Vagina (tissue), 2 donors: ENCODE data around the gene RPL37A.

ENCODE experiments used
- POLR2A ChIP-seq, 2 donors: fragments of 450-650 bp; IDR thresholded peaks; one replicate each; pipeline ENCODE4 v1.6.1; 2017; ENCODE audit warnings: antibody characterized with exemption in 2 of 2, mild to moderate bottlenecking in 2 of 2, moderate library complexity in 2 of 2
- POLR2AphosphoS5 ChIP-seq, 2 donors: sonication (generic); formaldehyde crosslinking; IDR thresholded peaks; one replicate each; pipeline ENCODE4 v1.9.0; 2017; ENCODE audit warnings: antibody characterized with exemption in 2 of 2, mild to moderate bottlenecking in 2 of 2, low read depth in 1 of 2; ENCODE audit not compliant: insufficient read depth in 1 of 2
- TF ChIP-seq, protein P1 (sequence below), 3 experiments: fragments of 450-650 bp in 2 of 3; fragments of 200-600 bp in 1 of 3; sonication (generic) in 1 of 3; IDR thresholded peaks; one replicate each; pipeline ENCODE4 v1.5.1; 2017 to 2019; ENCODE audit warnings: antibody characterized with exemption in 3 of 3, mild to moderate bottlenecking in 2 of 3, moderate library complexity in 2 of 3

DNA sequence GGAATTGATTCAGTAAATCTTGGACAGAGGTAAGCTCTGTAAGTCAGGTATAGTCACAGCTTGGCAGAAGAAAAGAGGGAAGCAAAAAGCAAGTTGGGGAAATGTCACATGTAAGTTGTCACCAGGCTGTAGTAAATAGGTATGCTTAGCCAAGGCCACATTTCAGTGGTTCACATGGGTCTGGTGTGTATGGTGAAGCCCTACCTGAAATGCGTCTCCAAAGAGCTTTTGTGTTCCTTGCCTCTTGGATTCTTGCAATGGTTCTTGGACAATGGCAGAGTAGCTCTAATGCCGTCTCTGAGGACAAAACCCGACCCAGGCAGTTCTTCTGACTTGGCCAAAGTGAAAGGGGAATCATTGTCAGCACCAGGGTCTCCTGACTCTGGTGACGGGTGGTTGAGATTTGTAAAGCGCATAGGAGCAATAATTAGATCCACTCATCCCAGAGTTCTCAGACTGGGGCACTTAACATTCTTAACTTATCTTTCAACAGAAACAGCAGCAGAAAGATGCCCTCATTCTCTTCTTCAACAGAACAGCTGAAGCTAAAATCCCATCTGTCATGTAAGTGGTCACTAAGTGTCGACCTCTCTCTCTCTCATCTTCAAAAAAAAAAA is 34.4 kb upstream of the RPL37A start:
- no peak for TF ChIP-seq POLR2A (IDR thresholded peaks at IDR 0.05)
- TF ChIP-seq, protein P1, sequence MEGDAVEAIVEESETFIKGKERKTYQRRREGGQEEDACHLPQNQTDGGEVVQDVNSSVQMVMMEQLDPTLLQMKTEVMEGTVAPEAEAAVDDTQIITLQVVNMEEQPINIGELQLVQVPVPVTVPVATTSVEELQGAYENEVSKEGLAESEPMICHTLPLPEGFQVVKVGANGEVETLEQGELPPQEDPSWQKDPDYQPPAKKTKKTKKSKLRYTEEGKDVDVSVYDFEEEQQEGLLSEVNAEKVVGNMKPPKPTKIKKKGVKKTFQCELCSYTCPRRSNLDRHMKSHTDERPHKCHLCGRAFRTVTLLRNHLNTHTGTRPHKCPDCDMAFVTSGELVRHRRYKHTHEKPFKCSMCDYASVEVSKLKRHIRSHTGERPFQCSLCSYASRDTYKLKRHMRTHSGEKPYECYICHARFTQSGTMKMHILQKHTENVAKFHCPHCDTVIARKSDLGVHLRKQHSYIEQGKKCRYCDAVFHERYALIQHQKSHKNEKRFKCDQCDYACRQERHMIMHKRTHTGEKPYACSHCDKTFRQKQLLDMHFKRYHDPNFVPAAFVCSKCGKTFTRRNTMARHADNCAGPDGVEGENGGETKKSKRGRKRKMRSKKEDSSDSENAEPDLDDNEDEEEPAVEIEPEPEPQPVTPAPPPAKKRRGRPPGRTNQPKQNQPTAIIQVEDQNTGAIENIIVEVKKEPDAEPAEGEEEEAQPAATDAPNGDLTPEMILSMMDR (IDR thresholded peaks at IDR 0.05) = no peak
- no peak for TF ChIP-seq POLR2AphosphoS5 (IDR thresholded peaks at IDR 0.05; ENCODE audit: insufficient read depth in 1 of 2, low read depth in 1 of 2)
